KOPT-K1 (cell line): ENCODE results near the gene ARHGAP10.

Source experiments
- H3K27ac ChIP-seq: fragments of 200-600 bp; sonication (generic); 2 replicates; pipeline ENCODE4 v1.5.1; 2016; ENCODE audit warnings: antibody characterized with exemption, mild to moderate bottlenecking, low read depth, low read length; ENCODE audit not compliant: poor library complexity, severe bottlenecking
- H3K36me3 ChIP-seq: fragments of 200-600 bp; sonication (generic); 2 replicates; pipeline ENCODE4 v1.5.1; 2017; ENCODE audit warnings: antibody characterized with exemption, mild to moderate bottlenecking, low read length, moderate library complexity; ENCODE audit not compliant: insufficient read depth
- H3K9me3 ChIP-seq: fragments of 200-600 bp; sonication (generic); 2 replicates; pipeline ENCODE4 v1.5.1; 2017; ENCODE audit warnings: antibody characterized with exemption, low read length, mild to moderate bottlenecking; ENCODE audit not compliant: insufficient read depth, poor library complexity, severe bottlenecking

Gene ARHGAP10

DNA sequence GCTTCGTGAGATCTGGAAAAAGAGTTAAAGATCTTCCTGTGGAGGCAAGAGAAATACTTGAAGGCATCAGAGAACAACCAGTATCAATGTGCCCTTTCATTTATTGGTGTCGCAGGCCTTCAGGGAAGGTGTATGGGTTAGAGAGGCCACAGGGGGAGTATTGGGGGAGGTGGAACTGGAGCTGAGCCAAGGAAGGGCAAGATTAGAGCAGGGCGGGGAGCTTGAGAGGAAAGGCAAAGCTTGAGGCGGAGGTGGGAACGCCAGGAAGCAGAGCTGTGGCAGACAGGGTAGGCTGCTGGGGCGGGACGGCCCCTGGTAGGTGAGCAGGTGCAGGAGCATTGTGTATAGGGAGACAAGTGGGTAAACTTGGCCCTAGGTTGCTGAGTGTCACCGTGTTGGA lies 329.9 kb downstream of the ARHGAP10 start:
- H3K27ac ChIP-seq = no peak overlapping the region
- no peaks in the 10 kb centered on the region for H3K9me3 ChIP-seq

DNA sequence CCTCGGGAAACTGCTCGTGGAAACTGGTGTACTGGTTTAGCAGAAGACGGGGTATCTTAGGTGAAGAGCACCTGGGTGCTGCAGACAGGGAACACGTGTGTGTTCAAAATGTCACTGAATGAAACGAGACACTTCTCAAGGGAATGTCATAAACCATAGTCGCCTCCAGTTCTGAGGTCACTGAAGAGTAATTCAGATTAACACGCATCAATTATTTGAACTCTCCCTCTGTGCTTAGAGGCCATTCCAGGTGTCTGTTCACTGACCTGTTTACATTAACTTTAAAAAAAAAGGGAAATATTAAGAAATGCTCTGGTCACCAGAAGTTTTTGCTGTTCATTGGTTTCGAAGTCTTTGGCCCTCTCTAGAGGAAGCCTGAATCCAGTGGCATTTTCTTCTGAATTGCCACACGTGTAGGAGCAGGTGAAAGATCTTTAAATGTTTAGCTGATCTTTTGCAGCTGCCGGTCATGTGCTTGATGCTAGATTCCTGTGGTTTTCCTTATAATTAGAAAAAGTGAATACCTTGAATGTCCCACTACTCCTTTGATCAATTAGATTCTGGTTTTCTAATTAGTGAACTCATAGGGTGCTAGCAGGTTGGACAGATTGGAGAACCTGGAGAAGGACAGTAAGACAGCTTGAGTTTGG lies 330.5 kb downstream of the ARHGAP10 start:
- Histone ChIP-seq H3K36me3 (no peaks in the 10 kb centered on the region), H3K27ac (no peak overlapping the region), H3K9me3 (no peaks in the 10 kb centered on the region)

More for the DNA sequence above, 329.9 kb downstream of the ARHGAP10 start:
- H3K36me3 ChIP-seq = no peaks in the 10 kb centered on the region

DNA sequence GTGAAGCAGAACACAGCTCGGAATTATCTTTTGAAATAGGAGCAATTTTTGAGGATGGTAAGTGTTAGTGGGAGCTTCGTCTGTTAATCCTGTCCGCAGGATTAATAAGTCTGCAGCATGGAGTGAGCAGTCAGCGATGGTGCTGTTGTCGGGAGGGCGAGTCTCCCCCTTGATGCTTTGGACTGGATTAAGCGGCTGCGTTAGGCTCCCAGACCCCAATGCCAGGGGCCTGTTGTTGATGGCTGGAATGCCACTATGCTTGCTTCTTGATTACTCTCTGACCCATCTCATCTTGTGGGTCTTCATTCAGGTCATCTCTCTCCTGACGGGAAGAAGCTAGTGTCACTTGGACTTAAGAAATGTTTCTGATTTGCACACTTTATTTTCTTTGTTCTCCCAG lies 332.6 kb downstream of the ARHGAP10 start:
- no peak overlapping the region for H3K27ac ChIP-seq
- H3K36me3 ChIP-seq = no peaks in the 10 kb centered on the region
- H3K9me3 ChIP-seq = no peaks in the 10 kb centered on the region

DNA sequence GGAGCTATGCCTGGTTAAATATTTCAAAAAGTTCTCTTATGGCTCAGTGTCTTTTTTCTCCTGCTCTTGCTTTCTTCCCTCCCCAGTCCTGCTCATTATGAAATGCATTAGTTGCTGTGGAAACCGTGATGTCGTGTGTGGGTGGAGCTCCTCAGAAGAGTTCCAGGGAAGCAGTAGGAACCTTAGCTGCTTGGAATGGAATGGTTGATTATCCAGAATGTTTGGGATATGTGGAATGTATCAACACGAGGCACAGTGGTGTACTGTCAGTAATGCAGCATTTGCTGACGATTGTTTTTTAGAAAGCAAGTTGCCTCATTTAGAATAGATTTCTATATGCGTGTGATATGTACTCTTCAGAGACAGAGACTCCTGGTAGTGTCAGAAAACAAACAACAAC lies 333.2 kb downstream of the ARHGAP10 start:
- Histone ChIP-seq H3K27ac (no peak overlapping the region), H3K9me3 (no peaks in the 10 kb centered on the region), H3K36me3 (no peaks in the 10 kb centered on the region)

DNA sequence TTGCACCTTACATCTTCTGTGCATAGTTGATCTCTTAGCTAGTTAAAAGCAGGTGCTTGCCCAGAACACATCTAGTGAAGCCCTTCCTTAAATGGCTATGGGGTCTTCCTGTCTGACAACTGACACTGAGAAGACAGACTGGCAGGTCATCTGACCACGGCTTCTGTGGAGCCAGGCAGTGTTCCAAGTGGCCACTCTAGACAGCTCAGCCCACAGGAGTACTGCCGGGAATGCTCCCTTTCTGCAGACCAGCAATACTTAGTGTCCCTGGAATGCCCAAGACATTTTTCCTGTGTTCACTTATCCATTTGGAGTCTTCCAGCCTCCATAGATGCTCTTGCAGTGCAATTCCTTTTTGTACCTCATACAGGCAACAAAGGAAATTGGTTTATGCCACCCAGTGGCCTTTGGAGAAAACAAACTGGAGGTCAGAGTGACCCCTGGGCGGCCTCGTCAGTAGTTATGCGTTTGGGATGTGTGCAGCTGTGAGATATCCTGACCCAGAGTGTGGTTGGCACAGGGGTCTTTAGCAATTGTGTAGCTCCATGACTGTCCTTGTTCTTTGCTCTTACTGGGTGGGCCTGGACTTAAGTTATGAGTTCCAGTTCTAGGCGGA lies 335.5 kb downstream of the ARHGAP10 start:
- H3K9me3 ChIP-seq = no peaks in the 10 kb centered on the region
- no peak overlapping the region for H3K27ac ChIP-seq
- no peaks in the 10 kb centered on the region for H3K36me3 ChIP-seq

DNA sequence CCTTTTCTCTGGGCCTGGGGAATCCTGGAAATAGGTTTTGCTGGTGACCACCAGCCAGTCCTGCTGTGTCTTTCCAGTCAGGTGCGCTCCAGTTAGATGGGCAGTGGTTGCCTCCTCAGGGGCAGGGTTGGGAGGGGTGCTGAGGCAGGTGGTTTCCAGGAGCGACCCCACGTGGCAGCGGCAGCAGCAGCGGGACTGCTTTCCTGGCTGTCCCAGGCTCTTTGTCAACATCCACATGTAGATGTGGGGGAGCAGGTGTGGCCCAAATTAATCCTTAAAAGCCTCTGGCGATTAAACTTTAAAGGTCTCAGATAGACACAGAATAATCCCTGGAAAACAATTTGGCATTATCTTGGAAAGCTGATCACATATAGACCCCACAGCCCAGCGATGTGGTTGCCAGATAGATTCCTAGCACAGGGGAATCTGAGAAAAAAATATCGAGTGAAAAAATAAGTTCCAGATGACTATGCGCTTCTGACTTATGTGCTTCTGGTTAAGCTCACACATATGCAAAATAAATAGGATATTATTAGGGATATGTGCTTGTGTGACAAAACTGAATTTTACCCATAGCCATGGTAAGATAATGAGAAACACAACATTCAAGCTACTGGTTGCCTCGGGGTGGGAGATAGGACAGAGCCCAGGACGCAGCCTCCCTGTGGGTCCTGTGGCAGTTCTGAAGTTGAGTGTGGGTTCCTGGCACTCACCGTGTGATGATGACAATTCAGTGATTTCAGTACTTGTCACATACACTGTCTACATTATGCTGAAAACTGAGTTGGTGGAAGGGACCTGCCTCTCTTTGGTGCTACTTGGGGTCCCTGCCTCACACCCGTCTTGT lies 336.4 kb downstream of the ARHGAP10 start:
- Histone ChIP-seq H3K36me3 (no peaks in the 10 kb centered on the region), H3K27ac (no peak overlapping the region), H3K9me3 (peaks cover 2% of the 10 kb centered on the region)

DNA sequence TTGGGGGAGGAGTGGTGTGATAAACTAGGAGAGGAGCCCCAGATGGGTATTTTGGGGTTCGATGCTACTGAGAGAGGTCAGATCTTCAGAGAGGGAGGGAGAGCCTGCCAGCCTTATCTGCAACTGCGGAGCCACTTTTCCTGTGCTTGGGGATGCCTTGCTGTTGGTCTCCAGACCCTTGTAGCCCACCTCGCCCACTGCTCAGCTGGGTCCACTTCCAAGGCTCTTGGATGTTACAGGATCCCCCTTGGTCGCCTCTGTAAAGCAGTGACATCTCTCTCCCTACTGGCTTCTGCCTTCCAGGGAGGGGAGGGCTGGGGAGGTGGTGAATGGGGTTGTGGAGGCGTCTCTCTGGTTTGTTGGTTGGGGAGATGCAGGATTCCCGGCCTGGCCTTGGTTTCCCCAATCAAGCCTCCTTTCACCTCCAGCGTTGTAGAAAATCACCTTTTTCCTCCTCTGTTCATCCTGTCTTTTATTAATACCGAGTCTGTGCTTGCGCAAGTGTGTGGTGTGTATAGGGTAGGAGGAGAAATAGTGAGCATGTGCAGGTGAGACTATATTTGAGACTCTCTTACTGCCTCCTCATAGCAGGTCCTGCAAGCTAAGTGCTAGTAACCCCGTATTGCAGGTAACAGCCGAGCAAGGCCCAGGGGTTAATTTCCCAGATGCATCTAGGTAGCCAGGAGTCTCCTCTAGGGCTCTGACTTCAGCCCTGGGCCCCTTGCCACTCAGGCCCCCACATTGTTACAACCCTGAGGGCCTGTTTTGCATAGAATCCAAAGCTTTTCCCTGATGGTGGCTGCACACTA lies 337.4 kb downstream of the ARHGAP10 start:
- Histone ChIP-seq H3K9me3 (peaks cover 12% of the 10 kb centered on the region), H3K36me3 (no peaks in the 10 kb centered on the region), H3K27ac (no peak overlapping the region)

DNA sequence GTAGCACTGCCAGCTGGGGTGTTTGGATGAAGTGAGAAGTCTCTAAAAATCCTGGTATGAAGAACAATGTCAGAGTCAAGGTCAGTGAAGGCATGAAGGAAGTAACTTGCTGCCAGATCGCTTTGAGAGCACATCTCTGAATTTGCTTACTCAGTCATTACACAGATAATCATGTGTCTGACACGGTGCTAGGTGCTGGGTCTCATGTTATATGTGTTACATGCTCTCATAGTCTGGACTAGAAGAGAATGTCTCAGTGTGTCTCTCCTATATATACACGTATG lies 337.9 kb downstream of the ARHGAP10 start:
- Histone ChIP-seq H3K36me3 (no peaks in the 10 kb centered on the region), H3K9me3 (peaks cover 17% of the 10 kb centered on the region), H3K27ac (no peak overlapping the region)

DNA sequence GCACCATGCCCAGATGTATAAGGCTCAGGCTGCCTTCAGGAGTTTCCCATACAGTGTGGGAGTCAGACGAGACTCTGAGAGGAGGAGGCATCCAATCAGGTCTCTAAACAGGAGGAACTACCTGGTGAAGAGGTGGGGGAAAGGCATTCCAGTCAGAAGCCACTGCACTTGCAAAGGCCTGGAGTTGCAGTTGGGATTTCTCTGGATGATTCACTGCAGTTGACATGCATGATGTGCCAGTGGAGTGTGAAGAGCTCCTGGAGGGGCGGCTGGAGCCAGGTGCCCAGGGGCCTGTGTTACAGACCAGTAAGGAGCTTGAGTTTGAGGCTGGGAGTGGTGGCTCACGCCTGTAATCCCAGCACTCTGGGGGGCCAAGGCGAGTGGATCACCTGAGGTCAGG lies 339.1 kb downstream of the ARHGAP10 start:
- Histone ChIP-seq H3K36me3 (no peaks in the 10 kb centered on the region), H3K9me3 (peaks cover 24% of the 10 kb centered on the region), H3K27ac (no peak overlapping the region)

DNA sequence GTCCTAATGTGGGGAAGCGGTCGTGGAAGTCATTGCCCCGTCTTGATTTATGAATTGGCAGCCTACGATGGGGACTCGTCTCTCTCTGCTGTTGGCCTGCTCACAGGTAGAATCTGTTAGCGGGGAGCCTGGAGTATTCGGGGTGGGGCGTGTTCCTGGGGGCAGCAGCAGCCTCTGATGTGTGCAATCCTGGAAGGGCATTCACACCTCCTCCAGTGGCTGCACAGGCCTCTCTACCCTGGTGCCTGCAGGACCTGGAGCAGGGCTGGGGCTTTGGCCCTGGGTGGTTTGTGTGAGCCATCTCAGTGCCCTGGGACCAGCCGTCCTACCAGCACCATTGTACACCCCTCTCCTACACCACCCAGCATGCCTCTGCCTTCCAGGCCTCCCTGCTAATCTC lies 340.9 kb downstream of the ARHGAP10 start:
- no peaks in the 10 kb centered on the region for H3K36me3 ChIP-seq
- peaks cover 24% of the 10 kb centered on the region for H3K9me3 ChIP-seq
- H3K27ac ChIP-seq = no peak overlapping the region

DNA sequence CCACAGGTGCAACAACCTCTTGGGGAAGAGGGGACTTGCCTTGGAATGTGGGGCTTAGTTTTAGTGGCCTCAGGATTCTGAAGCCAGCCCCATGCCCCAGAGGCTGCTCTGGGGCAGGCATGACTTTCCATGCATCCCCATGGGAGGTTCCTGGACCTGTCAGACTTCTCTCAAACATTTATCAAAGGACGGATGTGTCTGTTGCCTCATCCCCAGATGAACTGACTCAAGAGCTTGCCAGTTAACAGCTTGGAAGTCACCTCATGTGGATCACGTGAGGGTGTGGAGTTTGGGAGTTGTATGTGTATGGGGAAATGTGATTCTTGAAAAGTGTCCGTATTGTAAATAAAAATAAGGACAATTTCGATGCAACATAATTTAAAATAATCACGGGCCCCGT lies 341.5 kb downstream of the ARHGAP10 start:
- H3K36me3 ChIP-seq = no peaks in the 10 kb centered on the region
- H3K27ac ChIP-seq = no peak overlapping the region
- H3K9me3 ChIP-seq = peaks cover 24% of the 10 kb centered on the region

DNA sequence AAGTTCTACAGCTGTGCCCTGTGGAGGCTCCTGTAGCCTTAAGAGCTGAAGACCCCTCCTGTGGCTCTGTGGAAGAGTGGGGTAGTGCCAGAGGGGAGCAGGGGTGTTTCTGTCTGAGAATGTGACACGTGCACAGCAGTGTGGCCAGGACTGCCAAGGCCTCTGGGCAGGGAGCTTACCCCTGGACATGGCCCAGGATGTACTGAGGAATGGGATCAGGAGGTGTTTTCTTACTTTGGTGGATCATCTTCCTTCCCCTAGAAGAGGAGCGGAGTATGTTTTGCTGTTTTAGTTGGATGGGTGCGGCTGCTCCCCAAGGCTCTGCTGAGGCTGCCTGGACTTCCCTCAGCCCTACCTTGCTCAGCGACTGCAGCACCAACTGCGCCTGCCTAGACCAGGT lies 342.6 kb downstream of the ARHGAP10 start:
- Histone ChIP-seq H3K9me3 (peaks cover 24% of the 10 kb centered on the region), H3K27ac (no peak overlapping the region), H3K36me3 (no peaks in the 10 kb centered on the region)

DNA sequence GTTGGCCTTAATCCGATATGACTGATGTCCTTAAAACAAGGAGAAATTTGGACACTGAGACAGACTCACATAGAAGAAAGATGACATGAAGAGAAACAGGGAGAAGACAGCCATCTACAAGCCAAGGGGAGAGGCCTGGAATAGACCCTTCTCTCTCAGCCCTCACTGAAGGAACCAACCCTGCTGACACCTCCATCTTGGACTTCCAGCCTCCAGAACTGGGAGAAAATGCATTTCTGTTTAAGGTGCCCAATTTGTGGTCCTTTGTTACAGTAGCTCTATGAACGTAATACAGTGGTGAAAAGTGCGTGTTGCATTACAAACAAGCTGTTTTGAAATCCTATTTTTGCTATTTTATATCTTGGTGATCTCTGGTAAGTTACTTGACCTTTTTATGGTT lies 343.6 kb downstream of the ARHGAP10 start:
- Histone ChIP-seq H3K27ac (no peak overlapping the region), H3K36me3 (no peaks in the 10 kb centered on the region), H3K9me3 (peaks cover 24% of the 10 kb centered on the region)

DNA sequence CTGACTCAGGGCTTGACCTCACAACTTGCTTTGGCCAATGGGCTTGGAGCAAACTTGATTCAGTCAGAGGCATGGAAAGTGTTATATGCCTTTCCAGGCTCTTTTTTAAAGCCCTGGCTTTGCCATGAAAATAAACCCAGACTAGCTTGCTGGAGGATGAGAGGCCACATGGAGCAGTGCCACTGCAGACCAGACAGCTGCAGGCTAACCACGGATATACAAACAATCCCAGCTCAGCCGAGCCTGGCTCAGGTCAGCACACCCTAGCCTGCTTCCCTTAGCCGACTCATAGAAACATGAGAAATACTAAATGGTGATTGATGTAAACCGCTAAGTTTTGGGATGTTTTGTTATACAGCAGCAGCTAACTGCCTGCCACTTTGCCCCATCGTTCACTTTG lies 345.1 kb downstream of the ARHGAP10 start:
- Histone ChIP-seq H3K36me3 (no peaks in the 10 kb centered on the region), H3K9me3 (peaks cover 24% of the 10 kb centered on the region), H3K27ac (no peak overlapping the region)

DNA sequence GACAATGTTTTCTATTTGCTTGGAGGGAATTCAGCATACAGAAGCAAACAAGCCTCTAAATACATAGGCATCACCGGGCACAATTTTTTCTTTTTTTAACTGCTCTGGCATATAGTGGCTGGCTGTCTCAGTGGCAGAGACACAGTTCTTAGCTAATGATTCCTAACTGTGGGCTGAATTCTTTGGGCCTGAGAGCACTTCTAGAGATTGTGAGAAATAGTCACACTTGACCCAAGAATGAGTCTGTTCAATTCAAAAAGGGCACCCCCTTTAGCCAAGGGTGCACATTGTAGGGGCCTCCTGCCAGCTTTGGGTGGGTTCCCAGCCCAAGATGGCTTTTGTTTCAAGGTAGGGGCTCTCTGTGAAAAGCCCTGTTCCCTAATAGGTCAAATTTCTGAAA lies 345.7 kb downstream of the ARHGAP10 start:
- Histone ChIP-seq H3K9me3 (peaks cover 24% of the 10 kb centered on the region), H3K27ac (no peak overlapping the region), H3K36me3 (no peaks in the 10 kb centered on the region)
